ENCODE data around the gene ARID1B. TPM values are rescaled to one million over a fixed set of nuclear protein-coding genes. Genes with fewer than 3 reads are reported as not detected.

Gene ARID1B
- total RNA-seq, 1 donor from 2014 or later, result 248 TPM

DNA sequence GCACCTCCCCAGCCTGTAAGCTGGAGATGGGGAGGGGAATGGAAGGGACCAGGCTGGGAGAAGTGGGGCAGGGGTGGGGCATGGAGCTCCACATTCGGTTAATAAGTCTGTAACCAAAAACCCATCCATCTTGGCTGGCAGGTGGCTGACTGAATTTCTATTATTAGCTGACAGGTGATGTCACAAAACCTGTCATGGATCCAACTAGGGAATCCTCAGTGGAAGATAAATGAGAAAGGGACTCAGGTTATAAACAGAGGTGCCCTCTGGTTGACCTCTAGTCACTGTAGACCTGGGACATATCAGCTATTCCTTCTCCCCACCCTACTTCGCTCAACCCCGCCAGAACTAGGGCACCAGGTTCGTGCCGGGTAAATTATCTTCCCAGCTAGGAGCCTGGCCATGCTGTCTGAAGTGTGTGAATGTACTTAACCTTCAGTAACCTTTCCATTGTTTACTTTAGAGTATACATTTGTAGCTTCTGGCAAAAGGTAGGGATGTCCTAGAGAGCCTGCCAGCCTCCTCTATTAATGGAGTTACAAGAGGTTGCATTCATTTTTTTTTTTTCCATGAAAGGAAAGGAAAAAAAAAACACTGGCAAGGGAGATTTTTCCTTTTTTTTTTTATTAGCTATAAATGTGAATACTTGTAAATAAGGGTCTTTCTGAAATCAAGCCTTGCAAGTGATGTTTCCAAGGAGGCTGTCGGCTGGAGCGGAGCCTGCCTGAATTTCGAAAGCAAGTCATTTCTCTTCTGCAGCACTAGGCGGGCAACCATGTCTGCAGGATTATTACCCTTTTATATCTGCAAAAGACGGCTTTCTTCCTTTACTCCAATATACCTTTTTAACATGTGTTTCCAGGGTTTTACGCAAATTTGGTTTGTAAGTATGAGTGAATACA lies 410.3 kb downstream of the ARID1B start:
- H3K4me3 Mint-ChIP-seq, result no peak overlapping the region
- peaks cover 3% of the 10 kb centered on the region for H3K4me1 Mint-ChIP-seq
- TF ChIP-seq CTCF (IDR thresholded peaks at IDR 0.05), result no peak
- ChIA-PET CTCF (no interaction called here), POLR2A (interaction anchor here (0.5 to 0.6 kb wide), 3 partner anchors 86 to 1485 kb away, joined by 3 to 5 read pairs (median 3); no protein-coding TSS in a partner anchor)
- H3K9me3 Mint-ChIP-seq, result no peaks in the 10 kb centered on the region
- peaks cover 89% of the 10 kb centered on the region for H3K36me3 Mint-ChIP-seq (ENCODE audit: low read depth)
- intact Hi-C loops (cut with micrococcal nuclease), result loop anchor here (10.0 kb wide), 1 partner anchor 403 kb away; no protein-coding TSS in a partner anchor
- DNase-seq (no peak), ATAC-seq (ENCODE audit: low read depth) (no peak)
- no peaks in the 10 kb centered on the region for H3K27me3 Mint-ChIP-seq
- no peak overlapping the region for H3K27ac Mint-ChIP-seq

DNA sequence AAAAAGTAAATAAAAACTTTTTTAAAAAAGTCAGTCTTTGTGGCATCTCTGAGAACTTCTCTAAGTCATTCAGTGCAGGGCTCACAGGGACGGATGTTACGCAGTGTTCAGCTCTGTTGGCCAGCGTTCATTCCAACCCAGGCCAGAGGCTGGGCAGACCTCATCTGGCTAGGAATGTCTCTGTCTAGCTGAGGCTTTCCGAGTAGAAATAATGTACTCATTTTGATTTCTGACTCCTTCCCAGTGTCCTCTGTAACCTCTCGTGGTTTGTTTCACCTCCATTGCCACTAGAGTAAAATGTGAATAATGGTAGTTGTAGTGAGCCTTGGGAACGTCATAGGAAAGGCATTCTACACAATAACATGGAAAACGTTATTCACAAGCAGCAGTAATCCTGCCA lies 411.0 kb downstream of the ARID1B start:
- ATAC-seq (ENCODE audit: low read depth), result no peak
- no peak for DNase-seq
- no peaks in the 10 kb centered on the region for H3K9me3 Mint-ChIP-seq
- H3K36me3 Mint-ChIP-seq (ENCODE audit: low read depth), result peaks cover 86% of the 10 kb centered on the region
- intact Hi-C loops (cut with micrococcal nuclease), result loop anchor here (10.0 kb wide), 1 partner anchor 403 kb away; no protein-coding TSS in a partner anchor
- no peak for TF ChIP-seq CTCF (IDR thresholded peaks at IDR 0.05)
- no peak overlapping the region for H3K4me3 Mint-ChIP-seq
- H3K27ac Mint-ChIP-seq, result no peak overlapping the region
- POLR2A ChIA-PET, result interaction anchor here (0.6 kb wide), 1 partner anchor 85 kb away, joined by 3 read pairs; no protein-coding TSS in a partner anchor
- peaks cover 3% of the 10 kb centered on the region for H3K4me1 Mint-ChIP-seq
- H3K27me3 Mint-ChIP-seq, result no peaks in the 10 kb centered on the region
- CTCF ChIA-PET, result no interaction called here

- H3K36me3 Mint-ChIP-seq (ENCODE audit: low read depth), result peaks cover 82% of the 10 kb centered on the region
- no peak overlapping the region for H3K27ac Mint-ChIP-seq
- TF ChIP-seq CTCF (IDR thresholded peaks at IDR 0.05), result no peak
- ChIA-PET CTCF (no interaction called here), POLR2A (no interaction called here)
- intact Hi-C loops (cut with micrococcal nuclease), result no loop called here
- ATAC-seq (ENCODE audit: low read depth), result no peak
- no peaks in the 10 kb centered on the region for H3K4me1 Mint-ChIP-seq
- H3K27me3 Mint-ChIP-seq, result no peaks in the 10 kb centered on the region
- no peak overlapping the region for H3K4me3 Mint-ChIP-seq
- no peaks in the 10 kb centered on the region for H3K9me3 Mint-ChIP-seq
- no peak for DNase-seq
These were observed 416.3 kb downstream of the ARID1B start for GRCh38 chr6:157193443-157193996.

DNA sequence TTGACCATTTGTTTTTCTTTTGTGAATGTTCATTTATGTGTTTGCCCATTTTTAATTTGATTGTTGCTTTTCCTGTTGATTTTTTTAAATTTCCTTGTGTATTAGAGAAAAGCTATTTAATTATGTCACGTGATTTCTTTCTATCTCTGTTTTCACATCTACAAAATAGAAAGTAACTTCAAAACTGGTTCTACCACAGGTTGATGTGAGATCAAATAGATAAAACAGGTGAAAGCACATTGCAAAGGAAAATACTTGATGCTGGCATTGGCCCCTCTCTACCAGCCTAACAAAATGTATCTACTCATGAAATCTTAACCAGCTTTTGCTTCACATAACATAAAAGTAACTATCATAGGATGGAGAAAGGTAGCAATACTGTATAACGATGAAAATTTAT lies 416.9 kb downstream of the ARID1B start:
- Mint-ChIP-seq H3K4me1 (no peaks in the 10 kb centered on the region), H3K36me3 (ENCODE audit: low read depth) (peaks cover 83% of the 10 kb centered on the region), H3K4me3 (no peak overlapping the region), H3K9me3 (no peaks in the 10 kb centered on the region), H3K27ac (no peak overlapping the region), H3K27me3 (no peaks in the 10 kb centered on the region)
- DNase-seq (no peak), ATAC-seq (ENCODE audit: low read depth) (no peak)
- no peak for TF ChIP-seq CTCF (IDR thresholded peaks at IDR 0.05)
- CTCF ChIA-PET, result no interaction called here
- intact Hi-C loops (cut with micrococcal nuclease), result no loop called here
- POLR2A ChIA-PET, result no interaction called here

DNA sequence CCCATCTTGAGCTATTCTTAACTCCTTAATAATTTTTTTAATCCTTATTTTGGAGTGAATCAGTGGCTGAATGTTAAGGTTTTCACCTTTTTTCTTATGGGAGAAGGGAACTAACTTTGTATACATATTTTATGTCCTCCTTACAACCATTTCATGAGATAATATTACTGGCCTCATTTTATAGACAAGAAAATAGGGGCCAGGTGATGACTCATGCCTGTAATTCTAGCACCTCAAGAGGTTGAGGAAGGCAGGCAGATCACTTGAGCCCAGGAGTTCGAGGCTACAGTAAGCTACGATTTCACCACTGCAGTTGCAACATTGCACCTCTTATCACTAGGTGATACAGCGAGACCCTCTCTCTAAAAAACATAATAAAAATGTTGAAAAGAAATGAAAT lies 417.5 kb downstream of the ARID1B start:
- no peak for DNase-seq
- Mint-ChIP-seq H3K4me1 (no peaks in the 10 kb centered on the region), H3K27ac (no peak overlapping the region), H3K9me3 (no peaks in the 10 kb centered on the region), H3K36me3 (ENCODE audit: low read depth) (peaks cover 80% of the 10 kb centered on the region), H3K27me3 (no peaks in the 10 kb centered on the region), H3K4me3 (no peak overlapping the region)
- ChIA-PET CTCF (no interaction called here), POLR2A (no interaction called here)
- no peak for ATAC-seq (ENCODE audit: low read depth)
- intact Hi-C loops (cut with micrococcal nuclease), result no loop called here
- no peak for TF ChIP-seq CTCF (IDR thresholded peaks at IDR 0.05)
